Measurements from ENCODE around the gene KLHL17. TPM values are rescaled to one million over a fixed set of nuclear protein-coding genes. Genes with fewer than 3 reads are reported as not detected.
A peak's percentile ranks its signal among the peaks of the same experiment; 100 is the strongest.

The KLHL17 gene
- polyA plus RNA-seq, 2 of the 4 experiments (the other 2 are of a cell fraction) = 5.7 to 21.6 TPM

DNA sequence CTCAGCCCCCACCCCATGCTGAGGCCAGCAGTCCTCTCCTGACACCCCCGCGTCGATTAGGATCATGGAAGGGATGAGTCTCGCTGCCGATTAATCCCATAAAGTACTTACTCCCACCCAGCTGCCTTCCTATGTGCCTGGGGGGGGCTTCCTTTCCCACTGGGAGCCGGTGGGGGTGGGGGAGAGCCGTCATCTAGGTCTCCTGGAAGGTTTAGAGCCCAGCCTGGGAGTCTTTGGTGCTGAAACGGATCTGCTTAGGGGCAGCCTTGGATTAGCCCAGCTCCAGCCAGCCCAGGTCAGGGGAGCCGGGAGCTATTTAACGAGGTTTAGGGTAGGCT, 26.8 kb upstream of the KLHL17 start:
- ATAC-seq (no peak), FAIRE-seq (no peak), DNase-seq (ENCODE audit: low read depth in 1 of 2, low spot score in 1 of 2) (no peak)
- H3K9me3 ChIP-seq = no peaks in the 10 kb centered on the region
- no peak overlapping the region for H3K4me2 ChIP-seq
- H3K4me3 ChIP-seq = no peak overlapping the region
- H3K27ac ChIP-seq = 0 out of 6 replicates have a peak overlapping the region, but pooled peaks of 1 of the 2 experiments have one; percentile 41
- WGBS (ENCODE audit: missing lambda C conversion rate) = 79% methylated on average over 4 of the region's 10 CpGs
- H3K4me1 ChIP-seq = peaks cover 26% of the 10 kb centered on the region
- POLR2A ChIA-PET = no interaction called here
- TF ChIP-seq, protein P1, sequence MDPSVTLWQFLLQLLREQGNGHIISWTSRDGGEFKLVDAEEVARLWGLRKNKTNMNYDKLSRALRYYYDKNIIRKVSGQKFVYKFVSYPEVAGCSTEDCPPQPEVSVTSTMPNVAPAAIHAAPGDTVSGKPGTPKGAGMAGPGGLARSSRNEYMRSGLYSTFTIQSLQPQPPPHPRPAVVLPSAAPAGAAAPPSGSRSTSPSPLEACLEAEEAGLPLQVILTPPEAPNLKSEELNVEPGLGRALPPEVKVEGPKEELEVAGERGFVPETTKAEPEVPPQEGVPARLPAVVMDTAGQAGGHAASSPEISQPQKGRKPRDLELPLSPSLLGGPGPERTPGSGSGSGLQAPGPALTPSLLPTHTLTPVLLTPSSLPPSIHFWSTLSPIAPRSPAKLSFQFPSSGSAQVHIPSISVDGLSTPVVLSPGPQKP (IDR thresholded peaks at IDR 0.05; ENCODE audit: low read depth, low read length) = no peak
- TF ChIP-seq CEBPB (IDR thresholded peaks at IDR 0.05) (no peak), KDM1A (IDR thresholded peaks at IDR 0.05; ENCODE audit: low read depth) (no peak), JUNB (IDR thresholded peaks at IDR 0.05) (no peak), EHMT2 (IDR thresholded peaks at IDR 0.05; ENCODE audit: low read depth) (no peak), E2F6 (IDR thresholded peaks at IDR 0.05; ENCODE audit: borderline replicate concordance, low read depth) (no peak), JUN (IDR thresholded peaks at IDR 0.05) (no peak), POLR2A (IDR thresholded peaks at IDR 0.05; ENCODE audit: low read length) (no peak), FOSB (CRISPR knock-in tag; IDR thresholded peaks at IDR 0.05) (no peak), ZFP36 (IDR thresholded peaks at IDR 0.05; ENCODE audit: borderline replicate concordance, partially characterized antibody) (no peak), CHD4 (IDR thresholded peaks at IDR 0.05; ENCODE audit: borderline replicate concordance) (no peak)
- TF ChIP-seq, protein P2, sequence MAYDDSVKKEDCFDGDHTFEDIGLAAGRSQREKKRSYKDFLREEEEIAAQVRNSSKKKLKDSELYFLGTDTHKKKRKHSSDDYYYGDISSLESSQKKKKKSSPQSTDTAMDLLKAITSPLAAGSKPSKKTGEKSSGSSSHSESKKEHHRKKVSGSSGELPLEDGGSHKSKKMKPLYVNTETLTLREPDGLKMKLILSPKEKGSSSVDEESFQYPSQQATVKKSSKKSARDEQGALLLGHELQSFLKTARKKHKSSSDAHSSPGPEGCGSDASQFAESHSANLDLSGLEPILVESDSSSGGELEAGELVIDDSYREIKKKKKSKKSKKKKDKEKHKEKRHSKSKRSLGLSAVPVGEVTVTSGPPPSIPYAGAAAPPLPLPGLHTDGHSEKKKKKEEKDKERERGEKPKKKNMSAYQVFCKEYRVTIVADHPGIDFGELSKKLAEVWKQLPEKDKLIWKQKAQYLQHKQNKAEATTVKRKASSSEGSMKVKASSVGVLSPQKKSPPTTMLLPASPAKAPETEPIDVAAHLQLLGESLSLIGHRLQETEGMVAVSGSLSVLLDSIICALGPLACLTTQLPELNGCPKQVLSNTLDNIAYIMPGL (CRISPR knock-in tag; IDR thresholded peaks at IDR 0.05; ENCODE audit: borderline replicate concordance) = no peak
- CTCF ChIA-PET = interaction anchor here (0.7 to 1.3 kb wide), 4 partner anchors 14 to 64 kb away, joined by 3 to 4 read pairs (median 3); no protein-coding TSS in a partner anchor

DNA sequence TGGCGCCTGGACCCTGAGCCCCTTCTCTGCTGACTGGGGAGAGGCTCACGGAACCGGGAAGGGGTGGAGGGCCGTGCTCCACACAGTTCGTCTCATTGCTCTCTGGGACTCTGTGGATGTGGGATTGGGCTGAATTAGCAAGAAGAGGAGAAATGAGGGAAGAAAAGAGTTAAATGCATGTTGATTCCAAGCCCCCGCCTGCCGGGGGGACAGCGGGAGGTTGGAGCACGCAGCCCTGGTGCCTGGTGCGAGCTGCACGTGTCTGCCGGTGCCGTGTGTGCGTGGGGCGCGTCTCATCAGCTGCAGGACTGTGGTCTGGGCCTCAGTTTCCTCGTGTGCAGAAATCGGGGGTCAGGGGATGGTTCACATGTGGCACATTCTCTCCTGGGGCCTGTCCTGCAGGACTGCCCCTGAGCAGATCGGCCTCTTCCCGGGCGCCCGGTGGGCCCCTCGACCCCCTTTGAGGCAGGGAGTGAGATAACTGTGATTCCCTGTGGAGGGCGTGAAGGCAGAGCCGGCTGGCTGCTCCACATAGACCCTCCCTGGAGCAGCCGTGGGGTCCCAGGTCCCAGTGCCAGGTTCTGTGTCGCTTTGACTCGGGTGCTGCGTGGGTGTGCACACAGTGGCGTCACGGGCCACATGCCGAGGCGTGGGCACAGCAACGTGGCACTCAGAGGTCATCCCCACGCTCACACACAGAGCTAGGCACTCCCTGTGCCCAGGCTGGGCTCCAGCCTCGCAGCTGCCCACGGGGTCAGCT, 25.2 kb upstream of the KLHL17 start:
- CTCF ChIA-PET = no interaction called here
- TF ChIP-seq NFE2L2 (conservative IDR thresholded peaks at IDR 0.05; ENCODE audit: low read length) (no peak), FOXS1 (CRISPR knock-in tag; IDR thresholded peaks at IDR 0.05) (no peak), JUNB (IDR thresholded peaks at IDR 0.05) (no peak), FOSL2 (IDR thresholded peaks at IDR 0.05) (no peak), FOSL2 (CRISPR knock-in tag; IDR thresholded peaks at IDR 0.05) (no peak), CHD4 (IDR thresholded peaks at IDR 0.05; ENCODE audit: borderline replicate concordance) (no peak), KDM1A (IDR thresholded peaks at IDR 0.05; ENCODE audit: low read depth) (no peak), NR3C1 (IDR thresholded peaks at IDR 0.05) (no peak), PHF8 (IDR thresholded peaks at IDR 0.05; ENCODE audit: borderline replicate concordance, low read depth) (no peak)
- Histone ChIP-seq H3K4me2 (no peak overlapping the region), H3K9me3 (no peaks in the 10 kb centered on the region), H3K4me3 (no peak overlapping the region), H3K27ac (no peak overlapping the region), H3K4me1 (peaks cover 41% of the 10 kb centered on the region)
- no peak for ATAC-seq
- WGBS (ENCODE audit: missing lambda C conversion rate) = 86% methylated on average over 29 of the region's 37 CpGs
- DNase-seq (ENCODE audit: low read depth in 1 of 2, low spot score in 1 of 2) = no peak
- no peak for FAIRE-seq
- POLR2A ChIA-PET = no interaction called here

GRCh38 chr1:935751-936231, 24.6 kb upstream of the KLHL17 start:
- ATAC-seq = no peak
- ChIA-PET CTCF (no interaction called here), POLR2A (no interaction called here)
- Histone ChIP-seq H3K4me2 (no peak overlapping the region), H3K9me3 (no peaks in the 10 kb centered on the region), H3K4me1 (peaks cover 44% of the 10 kb centered on the region), H3K27ac (no peak overlapping the region), H3K4me3 (no peak overlapping the region)
- FAIRE-seq = no peak
- TF ChIP-seq EP300 (IDR thresholded peaks at IDR 0.05) (no peak), RCOR1 (IDR thresholded peaks at IDR 0.05; ENCODE audit: low read depth, low read length) (no peak), SREBF2 (IDR thresholded peaks at IDR 0.05) (no peak), EHF (CRISPR knock-in tag; IDR thresholded peaks at IDR 0.05) (no peak), PBX3 (IDR thresholded peaks at IDR 0.05) (no peak), POLR2AphosphoS2 (conservative IDR thresholded peaks at IDR 0.05; ENCODE audit: low read length) (no peak), GATA3 (IDR thresholded peaks at IDR 0.05; ENCODE audit: borderline replicate concordance) (no peak), KDM5A (IDR thresholded peaks at IDR 0.05) (no peak)
- TF ChIP-seq, protein P2 (CRISPR knock-in tag; IDR thresholded peaks at IDR 0.05; ENCODE audit: borderline replicate concordance) = no peak
- WGBS (ENCODE audit: missing lambda C conversion rate) = 80% methylated on average over 17 of the region's 30 CpGs
- no peak for DNase-seq (ENCODE audit: low read depth in 1 of 2, low spot score in 1 of 2)
